Stimulated activated CD8-positive, alpha-beta memory T cell treated with anti-CD3 and anti-CD28 coated beads, Interleukin-2, amount 100 ng/mL, for 48 hours (primary cell): ENCODE measurements around the gene PPEF2.
"Not testable (repeated sequence)": the region's sequence is repeated elsewhere in the genome, so short reads cannot be mapped to it uniquely, and the experiment has no call there.

Source experiments
- DNase-seq, 2 donors: peaks; one replicate each; pipeline ENCODE4 v3.0.0-alpha.2; 2020; ENCODE audit warnings: low read depth in 2 of 2

Gene PPEF2, protein sequence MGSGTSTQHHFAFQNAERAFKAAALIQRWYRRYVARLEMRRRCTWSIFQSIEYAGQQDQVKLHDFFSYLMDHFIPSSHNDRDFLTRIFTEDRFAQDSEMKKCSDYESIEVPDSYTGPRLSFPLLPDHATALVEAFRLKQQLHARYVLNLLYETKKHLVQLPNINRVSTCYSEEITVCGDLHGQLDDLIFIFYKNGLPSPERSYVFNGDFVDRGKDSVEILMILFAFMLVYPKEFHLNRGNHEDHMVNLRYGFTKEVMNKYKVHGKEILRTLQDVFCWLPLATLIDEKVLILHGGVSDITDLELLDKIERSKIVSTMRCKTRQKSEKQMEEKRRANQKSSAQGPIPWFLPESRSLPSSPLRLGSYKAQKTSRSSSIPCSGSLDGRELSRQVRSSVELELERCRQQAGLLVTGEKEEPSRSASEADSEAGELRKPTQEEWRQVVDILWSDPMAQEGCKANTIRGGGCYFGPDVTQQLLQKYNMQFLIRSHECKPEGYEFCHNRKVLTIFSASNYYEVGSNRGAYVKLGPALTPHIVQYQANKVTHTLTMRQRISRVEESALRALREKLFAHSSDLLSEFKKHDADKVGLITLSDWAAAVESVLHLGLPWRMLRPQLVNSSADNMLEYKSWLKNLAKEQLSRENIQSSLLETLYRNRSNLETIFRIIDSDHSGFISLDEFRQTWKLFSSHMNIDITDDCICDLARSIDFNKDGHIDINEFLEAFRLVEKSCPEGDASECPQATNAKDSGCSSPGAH

DNA sequence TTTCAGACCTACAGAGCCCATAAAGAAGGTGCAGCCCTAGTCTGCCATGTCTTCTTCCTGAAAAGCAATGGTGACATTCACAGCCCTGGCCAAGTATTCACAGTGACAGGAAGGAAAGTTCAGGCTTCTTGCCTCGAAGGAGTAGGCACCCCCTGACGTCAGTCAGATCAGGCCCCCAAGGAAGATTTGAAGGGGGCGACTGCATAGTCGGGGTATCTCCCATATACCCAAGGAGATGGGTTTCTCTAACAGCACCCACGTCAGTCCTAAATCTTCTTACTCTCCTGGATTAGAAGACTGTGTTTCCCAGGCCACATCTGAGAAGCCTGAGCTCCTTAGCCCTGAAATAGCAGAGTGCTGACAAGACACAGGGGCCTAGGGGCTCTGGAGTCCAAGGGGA, at the start of gene PPEF2:
PPEF2 (minus strand) TSS at position 101 of the 400 bp plus-strand sequence. CDS start 6,127 bp downstream, outside the sequence.
- no peak for DNase-seq

DNA sequence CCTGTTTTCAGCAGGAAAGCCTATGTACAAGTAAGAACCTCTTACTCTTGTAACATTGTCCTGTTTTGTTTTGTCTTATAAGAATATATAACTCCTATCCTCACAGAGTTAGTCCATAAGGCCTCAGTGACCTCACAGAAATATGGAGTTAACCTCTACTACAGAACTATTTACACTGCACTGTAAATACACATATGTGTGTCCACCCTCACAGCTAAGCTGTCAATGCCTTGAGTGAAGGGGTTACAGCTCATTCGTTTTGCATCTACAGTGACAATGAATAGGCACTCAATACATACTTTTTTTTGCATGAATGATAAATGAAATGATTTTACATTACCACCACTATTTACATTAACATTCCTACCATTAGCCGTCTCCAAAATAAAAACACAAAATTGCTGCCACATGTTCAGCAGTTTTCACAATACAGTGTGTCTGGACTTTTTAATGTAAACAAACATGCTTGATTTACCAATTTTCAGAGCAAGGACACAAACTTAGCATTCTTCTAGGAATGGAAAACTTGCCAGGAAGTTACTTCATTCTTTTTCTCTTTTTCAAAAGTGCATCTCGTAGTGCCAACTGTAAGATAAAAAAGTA, 48.1 kb upstream of the PPEF2 start:
- no peak for DNase-seq

DNA sequence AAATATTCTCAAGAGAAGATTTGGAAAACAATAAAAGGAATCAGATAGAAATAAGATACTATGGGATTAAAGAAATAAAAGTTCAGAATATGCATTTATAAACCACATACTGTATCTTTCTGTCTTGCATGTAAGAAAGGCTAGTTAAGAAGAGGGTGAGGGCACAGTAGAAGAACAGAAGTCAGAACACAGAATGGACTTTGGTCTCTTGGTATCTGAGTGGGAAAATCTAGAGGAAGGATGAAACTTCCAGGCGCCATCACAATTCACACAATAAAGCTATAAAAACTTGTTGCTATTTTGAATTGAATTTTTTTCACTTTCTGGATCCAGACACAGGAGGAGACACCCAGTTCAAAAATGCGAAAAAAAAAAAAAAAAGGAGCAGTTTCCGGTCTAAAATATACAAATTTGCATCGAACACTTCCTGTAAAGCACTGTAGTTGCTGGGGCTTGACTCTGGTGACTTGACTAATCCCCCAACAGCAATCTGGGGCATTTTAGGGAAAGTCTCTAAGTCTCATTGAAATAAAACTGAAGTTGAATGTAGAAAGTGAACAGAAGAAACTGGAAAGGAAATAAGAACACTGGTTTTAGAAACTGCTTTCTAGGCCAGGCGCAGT, 46.7 kb upstream of the PPEF2 start:
- no peak for DNase-seq

DNA sequence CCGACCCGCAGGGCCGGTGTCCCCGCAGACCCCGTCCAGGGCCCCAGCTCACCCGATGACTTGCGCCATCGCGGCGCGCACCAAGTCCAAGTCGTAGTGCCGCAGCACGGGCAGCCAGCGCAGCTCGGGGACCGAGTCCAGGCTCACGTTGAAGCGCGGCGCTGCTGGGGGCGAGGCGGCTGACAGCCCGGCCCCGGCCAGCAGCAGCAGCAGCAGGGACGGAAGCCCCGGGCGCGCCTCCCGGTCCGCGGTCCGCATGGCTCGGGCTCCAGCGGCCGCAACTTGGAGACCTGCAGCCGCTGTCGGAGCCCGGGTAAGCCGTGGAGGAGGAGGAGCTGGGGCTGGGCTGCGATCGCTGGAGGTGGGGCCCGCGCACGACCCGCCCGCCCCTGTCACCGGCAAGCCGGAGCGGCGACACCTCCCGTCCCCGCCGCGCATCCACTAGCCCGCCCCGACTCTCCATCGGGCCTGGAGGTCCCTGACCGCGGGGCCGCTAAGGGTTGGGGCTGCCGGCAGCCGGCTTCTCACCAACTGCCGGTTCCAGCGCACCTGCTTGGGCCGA, 38.5 kb upstream of the PPEF2 start, which contains the start of gene NAAA:
NAAA (minus strand) TSS at position 322 of the 562 bp plus-strand sequence; CDS start at position 258, 64 bp downstream.
- DNase-seq = peak; percentile 70 to 74

DNA sequence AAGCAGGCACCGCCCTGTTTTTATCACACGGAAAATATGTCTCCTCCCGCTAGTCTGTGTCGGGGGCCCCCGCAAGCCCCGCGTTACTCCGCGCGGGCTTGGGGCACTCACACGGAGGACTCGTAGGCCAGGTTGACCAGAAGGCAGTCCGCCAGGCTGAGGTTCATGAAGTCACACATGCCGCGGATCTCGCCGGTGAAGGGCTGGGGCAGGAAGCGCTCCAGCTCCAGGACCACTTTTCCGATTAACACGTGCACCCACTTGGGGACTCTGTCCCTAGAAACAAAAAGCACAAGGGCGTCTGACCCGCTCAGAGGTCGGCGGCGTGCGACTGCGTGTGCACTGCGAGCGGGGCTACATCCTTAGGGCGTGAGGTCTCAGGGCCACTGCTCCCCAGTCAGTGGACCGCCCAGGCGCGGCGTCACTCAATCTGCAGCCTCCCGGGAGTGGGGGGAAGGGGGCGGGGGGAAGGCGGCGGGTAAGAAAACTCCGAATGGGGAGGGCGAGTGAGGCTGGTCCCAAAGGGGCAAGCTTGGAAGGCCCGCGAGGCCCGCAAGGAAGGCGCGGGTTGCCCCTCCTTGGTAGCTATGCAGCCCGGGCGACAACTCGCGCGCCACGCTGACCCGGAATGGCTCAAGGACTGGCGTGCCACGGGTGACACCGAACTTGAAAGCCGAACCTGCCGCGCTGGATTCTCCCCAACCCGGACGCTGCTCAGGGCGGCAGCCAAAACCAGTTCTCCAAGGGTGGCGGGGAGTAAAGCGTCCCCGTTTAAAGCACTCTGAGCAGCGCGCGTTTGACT, 37.8 kb upstream of the PPEF2 start:
- peak; percentile 61 to 70 for DNase-seq

DNA sequence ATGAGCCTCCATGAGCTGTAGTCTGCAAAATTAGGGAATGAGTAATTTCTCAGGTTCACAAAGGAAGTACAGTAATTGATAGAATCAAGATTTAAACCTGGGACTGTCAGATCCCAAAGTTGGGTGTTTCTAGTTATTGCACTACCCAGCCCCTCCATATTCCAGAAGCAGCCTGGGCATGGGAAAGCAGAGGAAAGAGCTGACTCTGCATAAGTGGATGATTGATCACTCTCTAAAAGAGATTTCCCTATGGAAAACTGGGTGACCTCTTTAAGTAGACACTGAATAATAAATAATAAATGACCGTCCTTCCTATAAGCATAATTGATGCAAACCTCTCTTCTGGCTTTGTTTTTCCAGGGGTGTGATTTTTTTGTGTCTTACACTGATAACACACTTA, 33.4 kb upstream of the PPEF2 start:
- no peak for DNase-seq

DNA sequence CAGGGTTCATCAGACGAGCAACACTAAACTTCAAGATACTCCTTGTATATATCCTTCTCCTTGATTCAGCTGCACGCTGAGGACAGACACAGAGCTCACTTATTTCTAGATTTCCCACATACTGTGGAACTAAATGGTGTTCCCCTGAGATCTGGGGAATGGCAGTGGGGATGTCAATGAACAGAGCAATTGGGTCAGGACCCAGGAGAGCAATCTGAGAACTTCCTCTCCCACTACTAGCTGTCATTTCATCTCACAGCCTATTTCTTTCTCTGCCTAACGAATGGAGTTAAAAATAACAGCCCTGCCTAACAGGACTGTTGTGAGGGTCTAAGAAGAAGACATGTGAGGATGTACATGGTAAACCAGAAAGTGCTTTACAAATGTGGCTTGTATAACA, 27.9 kb upstream of the PPEF2 start:
- DNase-seq = no peak

DNA sequence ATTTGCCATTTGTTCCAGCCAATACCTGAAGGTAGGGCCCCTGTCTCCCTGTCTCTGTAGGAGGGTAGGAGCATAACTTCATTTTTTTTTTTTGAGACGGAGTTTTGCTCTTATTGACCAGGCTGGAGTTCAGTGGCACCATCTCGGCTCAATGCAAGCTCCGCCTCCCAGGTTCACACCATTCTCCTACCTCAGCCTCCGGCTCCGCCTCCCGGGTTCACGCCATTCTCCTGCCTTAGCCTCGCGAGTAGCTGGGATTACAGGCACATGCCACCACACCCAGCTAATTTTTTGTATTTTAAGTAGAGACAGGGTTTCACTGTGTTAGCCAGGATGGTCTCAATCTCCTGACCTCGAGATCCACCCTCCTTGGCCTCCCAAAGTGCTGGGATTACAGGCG, 22.7 kb upstream of the PPEF2 start:
- DNase-seq = not testable (repeated sequence)

DNA sequence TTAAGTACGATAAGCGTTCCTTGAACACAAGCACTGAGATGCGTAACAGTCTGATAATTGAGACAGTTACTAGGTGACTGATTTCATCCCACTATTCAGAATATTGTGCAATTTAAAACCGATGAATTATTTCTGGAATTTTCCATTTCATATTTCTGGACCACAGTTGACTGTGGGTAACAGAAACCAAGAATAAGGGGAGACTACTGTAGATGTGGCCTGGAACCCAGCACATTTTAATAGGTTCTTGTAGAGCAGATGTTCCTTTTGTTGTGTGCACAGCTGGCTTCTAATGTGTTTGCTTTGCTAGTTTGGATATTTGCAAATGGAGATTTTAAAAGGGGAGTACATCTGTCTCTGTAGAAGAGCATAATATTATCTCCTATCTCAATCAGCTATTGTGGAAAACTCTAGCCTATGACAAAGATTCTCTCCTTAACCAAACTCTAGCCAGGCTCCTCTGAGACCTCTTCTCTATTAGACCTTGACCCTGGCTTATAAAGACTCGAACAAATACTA, 22.1 kb upstream of the PPEF2 start:
- DNase-seq = no peak

DNA sequence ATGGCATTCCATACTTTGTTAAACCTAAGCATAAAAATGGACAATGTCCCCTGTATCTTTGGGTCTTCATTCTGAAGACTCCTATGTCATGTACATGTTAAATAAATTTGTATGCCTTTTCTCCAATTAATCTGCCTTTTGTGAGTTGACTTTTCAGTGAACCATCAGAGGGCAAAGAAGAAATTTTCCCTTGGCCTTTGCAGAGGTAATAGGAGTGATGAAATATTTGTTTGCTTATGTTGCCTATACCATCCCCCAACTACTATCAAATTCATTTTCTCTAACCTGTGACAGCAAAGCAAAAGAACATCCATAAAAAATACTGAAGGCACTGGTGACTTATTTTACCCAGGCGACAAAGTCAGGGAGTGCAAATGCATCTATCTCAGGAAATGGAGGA, 20.3 kb upstream of the PPEF2 start:
- DNase-seq = no peak

DNA sequence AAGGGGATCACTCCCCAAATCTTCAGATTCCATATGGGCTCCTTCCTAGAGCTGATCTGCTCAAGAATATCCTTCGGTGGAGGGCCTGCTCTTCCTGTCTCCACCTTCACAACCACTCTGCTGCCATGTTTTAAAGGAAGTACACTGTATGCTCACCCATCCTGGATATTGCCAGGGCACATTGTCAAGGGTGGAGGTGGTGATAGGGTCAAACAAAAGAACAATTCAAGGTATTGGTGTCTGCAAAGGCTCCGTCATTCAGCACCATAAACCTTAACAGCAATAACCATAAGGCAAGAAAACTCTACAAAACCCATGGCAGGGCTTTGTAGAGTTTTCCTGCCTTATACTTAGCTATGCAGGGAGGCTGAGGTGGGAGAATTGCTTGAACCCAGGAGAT, 19.7 kb upstream of the PPEF2 start:
- DNase-seq = no peak

DNA sequence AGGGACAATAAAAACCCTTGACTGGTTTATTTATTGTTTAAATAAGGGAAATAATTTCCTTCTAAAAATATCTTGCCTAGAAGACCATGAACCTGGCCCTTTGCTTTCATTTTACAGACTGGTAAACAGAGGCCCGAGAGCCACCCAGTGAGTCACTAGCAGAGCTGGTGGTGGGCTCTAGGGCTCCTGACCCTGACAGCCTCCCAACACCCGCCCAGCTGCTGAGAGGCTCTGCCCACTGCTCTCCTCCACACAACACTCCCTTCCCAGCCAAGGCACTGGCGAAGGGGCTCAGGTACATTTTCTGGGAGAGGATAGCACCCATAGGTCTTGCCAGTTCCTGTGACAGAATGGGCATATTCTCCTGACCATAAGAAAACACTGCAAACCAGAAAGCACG, 18.1 kb upstream of the PPEF2 start:
- no peak for DNase-seq

DNA sequence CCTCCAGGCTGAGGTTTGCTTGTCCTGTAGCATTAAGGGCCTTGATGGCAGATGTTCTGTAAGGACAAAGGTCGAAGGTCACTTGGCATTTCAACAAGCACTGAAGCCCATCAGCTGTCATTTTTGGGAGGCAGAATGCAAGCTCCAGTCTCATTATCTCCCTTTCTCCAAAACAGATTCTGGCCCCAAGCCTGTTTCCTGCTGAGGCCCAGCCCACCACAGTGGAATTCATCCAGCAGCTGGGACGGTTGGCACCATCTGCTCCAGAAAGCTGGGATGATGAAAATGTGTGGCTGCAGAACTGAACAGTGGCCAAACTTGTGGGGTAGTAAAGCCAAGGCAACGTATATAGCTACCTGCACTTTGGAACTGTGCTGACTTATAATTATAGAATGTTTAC, 17.7 kb upstream of the PPEF2 start:
- DNase-seq = no peak

DNA sequence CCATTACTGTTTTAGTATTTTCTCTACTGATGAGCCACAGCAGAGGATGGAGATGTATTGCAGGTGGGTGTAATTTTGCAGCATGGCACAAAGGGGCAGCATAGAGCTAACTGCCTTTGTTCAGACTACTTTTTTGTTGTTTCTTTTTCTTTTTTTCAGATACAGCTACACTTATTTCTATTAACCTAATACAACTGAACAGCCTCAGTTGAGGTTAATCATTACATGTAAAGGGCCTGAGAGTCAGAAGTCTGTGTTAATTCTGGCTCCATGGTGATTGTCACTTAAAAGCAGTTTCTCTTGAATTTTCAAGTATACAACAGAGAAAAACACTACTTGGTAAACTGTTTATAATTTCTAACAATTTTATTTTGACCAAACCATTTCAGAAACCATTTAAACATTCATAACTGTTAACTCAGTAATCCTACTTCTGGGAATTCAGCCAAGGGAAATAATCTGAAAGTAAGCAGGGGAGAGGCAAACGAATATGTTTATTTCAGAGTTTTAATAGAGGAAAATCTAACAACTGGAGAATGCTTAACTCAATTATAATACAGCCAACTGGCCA, 13.9 kb upstream of the PPEF2 start:
- DNase-seq = no peak

DNA sequence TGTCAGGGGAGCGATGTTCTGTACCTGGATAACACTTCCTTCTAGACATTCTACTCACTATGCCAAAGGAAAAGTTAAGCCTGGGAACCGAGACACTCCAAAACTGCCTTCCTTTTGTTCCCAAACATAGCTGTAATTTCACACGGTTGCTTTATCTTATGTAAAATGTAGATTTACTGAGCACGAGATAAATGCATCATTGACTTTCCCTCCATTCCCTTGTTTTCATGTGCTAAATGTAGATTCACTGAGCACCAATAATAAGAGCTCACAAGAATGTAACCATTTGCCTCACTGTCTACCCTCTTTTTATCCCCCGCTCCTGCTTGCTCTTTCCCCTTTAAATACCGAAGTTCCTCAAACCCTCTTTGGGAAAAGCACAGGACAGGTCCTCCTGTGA, 10.7 kb upstream of the PPEF2 start:
- no peak for DNase-seq

DNA sequence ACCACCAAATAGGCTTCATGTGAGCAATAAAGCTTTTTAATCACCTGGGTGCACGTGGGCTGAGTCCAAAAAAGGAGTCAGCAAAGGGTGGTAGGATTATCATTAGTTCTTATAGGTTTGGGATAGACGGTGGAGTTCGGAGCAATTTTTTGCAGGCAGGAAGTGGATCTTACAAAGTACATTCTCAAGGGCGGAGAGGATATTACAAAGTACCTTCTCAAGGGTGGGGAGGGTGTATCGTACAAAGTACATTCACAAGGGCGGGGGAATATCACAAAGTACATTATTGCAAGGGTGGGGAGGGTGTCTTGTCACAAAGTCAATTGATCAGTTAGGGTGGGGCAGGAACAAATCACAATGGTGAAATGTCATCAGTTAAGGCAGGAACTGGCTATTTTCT, 8.6 kb upstream of the PPEF2 start:
- DNase-seq = not testable (repeated sequence)

DNA sequence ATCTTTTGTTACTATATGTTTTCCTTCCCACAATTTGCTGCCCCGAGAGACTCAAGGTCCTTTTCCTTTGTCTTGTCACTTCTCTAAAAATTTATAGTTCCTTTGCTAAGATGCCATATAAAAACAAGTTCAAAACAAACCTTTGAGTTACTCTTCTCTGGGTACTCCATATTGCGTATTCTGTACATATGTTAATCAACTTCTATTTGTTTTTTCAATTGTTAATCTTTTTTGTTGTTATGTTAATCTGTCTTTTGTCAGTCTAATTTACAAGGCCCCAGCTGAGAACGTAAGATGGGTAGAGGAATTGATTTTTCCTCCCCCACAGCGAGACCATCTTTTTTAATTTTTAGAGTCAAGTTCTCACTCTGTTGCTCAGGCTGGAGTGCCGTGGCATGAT, 7.2 kb upstream of the PPEF2 start:
- DNase-seq = no peak

DNA sequence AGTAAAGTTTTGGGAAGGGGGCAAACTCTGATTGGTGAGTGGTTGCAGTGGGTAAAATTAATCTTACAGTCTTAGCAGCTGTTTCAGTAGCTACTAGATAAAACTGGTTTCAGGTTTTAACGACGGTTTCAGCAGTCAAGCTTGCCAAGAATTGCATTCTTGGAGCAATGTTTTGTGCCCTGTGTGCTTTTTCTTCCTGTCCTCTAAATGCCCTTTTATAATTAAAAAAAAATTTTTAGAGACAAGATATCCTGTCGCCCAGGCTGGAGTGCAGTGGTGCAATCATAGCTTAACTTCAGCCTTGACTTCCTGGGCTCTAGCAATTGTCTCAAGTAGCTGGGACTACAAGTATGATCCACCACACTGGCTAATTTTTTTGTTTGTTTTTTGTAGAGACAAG, 6.3 kb upstream of the PPEF2 start:
- no peak for DNase-seq

DNA sequence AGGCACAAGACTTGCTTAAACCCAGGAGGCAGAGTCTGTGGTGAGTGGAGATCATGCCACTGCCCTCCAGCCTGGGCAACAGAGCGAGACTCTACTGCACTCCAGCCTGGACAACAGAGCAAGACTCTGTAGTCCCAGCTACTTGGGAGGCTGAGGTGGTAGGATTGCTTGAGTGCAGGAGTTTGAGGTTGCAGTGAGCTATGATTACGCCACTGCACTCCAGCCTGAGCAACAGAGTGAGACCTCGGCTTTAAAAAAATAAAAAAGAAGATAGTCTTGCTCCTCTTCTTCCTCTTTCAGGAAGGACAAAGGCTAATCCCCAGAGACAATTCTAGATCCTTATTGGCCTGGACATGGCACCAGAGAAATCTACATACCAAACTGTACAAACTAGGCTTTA, 5.7 kb upstream of the PPEF2 start:
- no peak for DNase-seq

DNA sequence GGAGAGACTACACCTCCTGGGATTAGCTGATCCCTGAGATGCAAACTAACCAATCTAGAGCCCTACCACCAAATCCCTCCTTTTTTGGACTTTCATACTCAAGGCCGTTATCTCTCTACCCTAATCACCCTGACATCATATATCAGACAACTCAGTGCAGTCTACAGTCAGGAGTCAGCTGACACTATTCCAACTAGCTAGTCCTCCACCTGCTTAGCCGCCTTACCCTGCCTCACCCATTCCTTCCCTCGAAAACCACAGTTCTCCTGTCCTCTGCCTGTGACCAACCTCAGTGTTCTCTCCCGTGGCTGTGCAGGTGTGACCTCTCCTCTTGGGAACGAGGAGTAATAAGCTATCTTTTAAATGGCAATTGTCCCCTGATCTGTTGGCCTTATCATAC, 1.8 kb upstream of the PPEF2 start:
- DNase-seq = no peak
